ENCODE data around the gene ATP1A3. TPM values are rescaled to one million over a fixed set of nuclear protein-coding genes. Genes with fewer than 3 reads are reported as not detected.

ATP1A3 gene
- total RNA-seq, 4 donors from 2014 or later = 0.19 to 0.42 TPM; not detected in 2

- TF ChIP-seq POLR2A (IDR thresholded peaks at IDR 0.05) = no peak
- peak; percentile 20 to 65 (median 48) for TF ChIP-seq CTCF (IDR thresholded peaks at IDR 0.05)
- no peaks in the 10 kb centered on the region for H3K36me3 ChIP-seq
- intact Hi-C loops (cut with DNase I) = no loop called here
- H3K4me1 ChIP-seq = peaks cover 10 to 34% (median 16%) of the 10 kb centered on the region in 3 donors
- H3K27me3 ChIP-seq = peaks cover 5 to 100% (median 22%) of the 10 kb centered on the region in 4 donors
- no peak for DNase-seq
- H3K27ac ChIP-seq = no peak overlapping the region
- 7 to 11% methylated on average over 4 to 5 of the region's 64 CpGs for WGBS, 2 donors
- peak overlapping the region in 2 of 4 donors; percentile 22 to 48 for H3K4me3 ChIP-seq
- H3K9me3 ChIP-seq = no peaks in the 10 kb centered on the region
Measured at GRCh38 chr19:41998246-41999020, 4.4 kb upstream of the ATP1A3 start.

GRCh38 chr19:41997851-41998229 lies 3.8 kb upstream of the ATP1A3 start:
- Histone ChIP-seq H3K4me1 (peaks cover 10 to 38% (median 16%) of the 10 kb centered on the region in 3 donors), H3K27me3 (peaks cover 5 to 100% (median 22%) of the 10 kb centered on the region in 4 donors), H3K4me3 (no peak overlapping the region), H3K27ac (no peak overlapping the region), H3K9me3 (no peaks in the 10 kb centered on the region), H3K36me3 (no peaks in the 10 kb centered on the region)
- intact Hi-C loops (cut with DNase I) = no loop called here
- TF ChIP-seq POLR2A (IDR thresholded peaks at IDR 0.05) (no peak), CTCF (IDR thresholded peaks at IDR 0.05) (no peak)
- no peak for DNase-seq
- 2 to 19% methylated on average over 10 to 12 of the region's 14 CpGs for WGBS, 2 donors

- 2 to 3% methylated on average over 22 to 30 of the region's 35 CpGs for WGBS, 2 donors
- TF ChIP-seq CTCF (IDR thresholded peaks at IDR 0.05) = no peak
- TF ChIP-seq POLR2A (IDR thresholded peaks at IDR 0.05) = no peak
- peaks cover 5 to 100% (median 23%) of the 10 kb centered on the region in 4 donors for H3K27me3 ChIP-seq
- intact Hi-C loops (cut with DNase I) = no loop called here
- H3K36me3 ChIP-seq = no peaks in the 10 kb centered on the region
- no peak overlapping the region for H3K4me3 ChIP-seq
- no peak overlapping the region for H3K27ac ChIP-seq
- no peaks in the 10 kb centered on the region for H3K9me3 ChIP-seq
- DNase-seq = no peak
- H3K4me1 ChIP-seq = peaks cover 10 to 38% (median 16%) of the 10 kb centered on the region in 3 donors
Measured at GRCh38 chr19:41997121-41997850, 3.3 kb upstream of the ATP1A3 start.

DNA sequence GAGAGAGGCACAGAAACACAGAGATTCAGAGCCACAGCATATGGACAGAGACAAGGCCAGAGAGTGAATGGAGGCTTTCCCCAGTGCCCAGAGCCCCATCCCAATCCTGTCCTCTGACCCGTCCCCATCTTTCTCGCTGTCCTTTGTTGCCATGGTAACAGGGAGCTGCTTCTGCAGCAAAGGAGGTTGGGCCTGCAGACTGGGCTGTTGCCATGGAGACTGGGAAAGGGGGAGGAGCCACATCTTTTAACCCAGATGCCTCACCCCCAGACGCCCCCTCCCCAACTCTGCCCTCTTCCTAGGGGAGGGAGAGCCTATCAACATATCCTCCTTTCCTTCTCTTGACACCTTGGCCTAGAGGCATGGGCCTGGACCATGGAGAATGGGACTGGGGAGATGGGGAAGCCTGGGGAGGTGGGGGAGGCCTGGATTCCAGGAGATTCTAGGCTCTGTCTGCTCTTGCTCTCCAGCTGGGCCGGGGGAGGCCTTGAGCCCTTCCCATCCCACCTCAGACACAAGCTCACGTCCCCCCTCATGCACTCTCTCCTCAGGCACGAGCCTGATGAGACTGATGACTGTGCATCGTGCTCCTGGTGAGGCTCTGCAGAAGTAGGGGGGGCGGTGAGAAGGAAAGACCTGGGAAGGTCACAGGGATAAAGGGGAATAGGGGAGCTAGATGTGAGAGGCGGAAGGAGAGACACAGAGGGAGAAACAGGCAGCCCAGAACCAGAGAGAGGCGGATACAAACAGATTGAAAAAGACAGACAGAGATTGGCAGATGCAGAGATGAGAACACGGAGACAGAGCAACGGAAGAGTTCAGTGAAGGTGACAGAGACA lies 2.1 kb upstream of the ATP1A3 start:
- 27 to 47% methylated on average over 8 of the region's 12 CpGs for WGBS, 2 donors
- Histone ChIP-seq H3K27me3 (peaks cover 5 to 100% (median 25%) of the 10 kb centered on the region in 4 donors), H3K4me3 (no peak overlapping the region), H3K36me3 (no peaks in the 10 kb centered on the region), H3K27ac (no peak overlapping the region), H3K4me1 (peaks cover 10 to 38% (median 16%) of the 10 kb centered on the region in 3 donors), H3K9me3 (no peaks in the 10 kb centered on the region)
- no peak for DNase-seq
- intact Hi-C loops (cut with DNase I) = no loop called here
- TF ChIP-seq CTCF (IDR thresholded peaks at IDR 0.05) = no peak
- TF ChIP-seq POLR2A (IDR thresholded peaks at IDR 0.05) = no peak
